TTC549 (cell line): ENCODE results near the gene DEPDC5.

Experiments used
- FAIRE-seq: peaks from 2 replicates; lab custom pipeline; 2012; peaks lifted over from hg19 to GRCh38; lab: Jason Lieb, UNC

DEPDC5 gene

GRCh38 chr22:31926969-31927368 lies 173.2 kb downstream of the DEPDC5 start:
- FAIRE-seq: no peak

GRCh38 chr22:31927562-31927961 lies 173.7 kb downstream of the DEPDC5 start:
- FAIRE-seq: no peak

GRCh38 chr22:31929167-31929930 lies 175.5 kb downstream of the DEPDC5 start:
- FAIRE-seq: no peak

GRCh38 chr22:31932863-31933262 lies 179.0 kb downstream of the DEPDC5 start:
- no peak for FAIRE-seq

- FAIRE-seq: no peak
Measured at GRCh38 chr22:31933406-31933805, 179.6 kb downstream of the DEPDC5 start.

- FAIRE-seq: no peak
Measured at GRCh38 chr22:31933816-31934482, 180.1 kb downstream of the DEPDC5 start.

GRCh38 chr22:31935961-31936635 lies 182.3 kb downstream of the DEPDC5 start:
- FAIRE-seq: no peak

- FAIRE-seq: no peak
Measured at GRCh38 chr22:31937341-31937740, 183.5 kb downstream of the DEPDC5 start.

- FAIRE-seq: no peak
Measured at GRCh38 chr22:31938296-31938695, 184.5 kb downstream of the DEPDC5 start.

- no peak for FAIRE-seq
Measured at GRCh38 chr22:31940506-31940905, 186.7 kb downstream of the DEPDC5 start.

GRCh38 chr22:31942091-31942490 lies 188.3 kb downstream of the DEPDC5 start:
- FAIRE-seq: no peak

GRCh38 chr22:31943206-31943977 lies 189.6 kb downstream of the DEPDC5 start:
- FAIRE-seq: no peak

GRCh38 chr22:31943978-31944699 lies 190.3 kb downstream of the DEPDC5 start, which contains the start of gene YWHAH:
Gene YWHAH (plus strand): TSS chr22:31944535. CDS start chr22:31944734, 199 bp downstream.
- no peak for FAIRE-seq

GRCh38 chr22:31944700-31945442 lies 191.1 kb downstream of the DEPDC5 start:
- no peak for FAIRE-seq

GRCh38 chr22:31945443-31945855 lies 191.6 kb downstream of the DEPDC5 start:
- no peak for FAIRE-seq

- no peak for FAIRE-seq
Measured at GRCh38 chr22:31945971-31946680, 192.3 kb downstream of the DEPDC5 start.

- no peak for FAIRE-seq
Measured at GRCh38 chr22:31947296-31947695, 193.5 kb downstream of the DEPDC5 start.

- no peak for FAIRE-seq
Measured at GRCh38 chr22:31948002-31948401, 194.2 kb downstream of the DEPDC5 start.

- no peak for FAIRE-seq
Measured at GRCh38 chr22:31950226-31950625, 196.4 kb downstream of the DEPDC5 start.
